Stimulated activated CD4-positive, alpha-beta T cell treated with anti-CD3 and anti-CD28 coated beads, TNF-alpha, amount 100 ng/mL, for 24 hours (primary cell): ENCODE measurements around the gene TNC.
"Not testable (repeated sequence)": the region's sequence is repeated elsewhere in the genome, so short reads cannot be mapped to it uniquely, and the experiment has no call there.

Experiments
- DNase-seq, 3 experiments: peaks; one replicate each; pipeline ENCODE4 v3.0.0-alpha.2; 2020; ENCODE audit warnings: low read depth in 3 of 3

Gene TNC

GRCh38 chr9:115134941-115135340 lies 17.0 kb upstream of the TNC start:
- DNase-seq: no peak

- no peak for DNase-seq
These were observed 15.7 kb upstream of the TNC start for GRCh38 chr9:115133649-115134048.

GRCh38 chr9:115132648-115133047 lies 14.7 kb upstream of the TNC start:
- DNase-seq: no peak

- no peak for DNase-seq
These were observed 12.2 kb upstream of the TNC start for GRCh38 chr9:115130176-115130575.

- DNase-seq: not testable (repeated sequence)
These were observed 10.8 kb upstream of the TNC start for GRCh38 chr9:115128726-115129125.

GRCh38 chr9:115127191-115127817 lies 9.3 kb upstream of the TNC start:
- DNase-seq: no peak

- DNase-seq: no peak
These were observed 8.4 kb upstream of the TNC start for GRCh38 chr9:115126404-115126803.

- DNase-seq: no peak
These were observed 5.0 kb upstream of the TNC start for GRCh38 chr9:115122937-115123336.

GRCh38 chr9:115121181-115121580 lies 3.2 kb upstream of the TNC start:
- no peak for DNase-seq

GRCh38 chr9:115118879-115119218 lies 892 bp upstream of the TNC start:
- DNase-seq: no peak

GRCh38 chr9:115116421-115117284 lies 1.3 kb downstream of the TNC start:
- DNase-seq: no peak

- no peak for DNase-seq
These were observed 2.0 kb downstream of the TNC start for GRCh38 chr9:115115924-115116323.

- DNase-seq: no peak
These were observed 2.7 kb downstream of the TNC start for GRCh38 chr9:115115117-115115880.

GRCh38 chr9:115114546-115114945 lies 3.4 kb downstream of the TNC start:
- DNase-seq: no peak

GRCh38 chr9:115114084-115114483 lies 3.9 kb downstream of the TNC start:
- DNase-seq: no peak

- DNase-seq: no peak
These were observed 6.1 kb downstream of the TNC start for GRCh38 chr9:115111874-115112273.

GRCh38 chr9:115109486-115109885 lies 8.5 kb downstream of the TNC start:
- no peak for DNase-seq

GRCh38 chr9:115107701-115108100 lies 10.3 kb downstream of the TNC start:
- no peak for DNase-seq

GRCh38 chr9:115106642-115107041 lies 11.3 kb downstream of the TNC start:
- no peak for DNase-seq

- DNase-seq: no peak
These were observed 12.0 kb downstream of the TNC start for GRCh38 chr9:115106001-115106400.

- DNase-seq: no peak
These were observed 13.0 kb downstream of the TNC start for GRCh38 chr9:115104908-115105307.

- DNase-seq: no peak
These were observed 14.0 kb downstream of the TNC start for GRCh38 chr9:115103746-115104477.
